NOMO-1 treated with DMSO at 0.1 percent for 48 hours (cell line): Measurements from ENCODE around the gene APMAP.
"Not testable (repeated sequence)": the region's sequence is repeated elsewhere in the genome, so short reads cannot be mapped to it uniquely, and the experiment has no call there.

Experiments used
- DNase-seq: peaks from one replicate; lab custom pipeline; 2025; ENCODE audit not compliant: unreplicated experiment; lab: John Stamatoyannopoulos, UW

The APMAP gene

DNA sequence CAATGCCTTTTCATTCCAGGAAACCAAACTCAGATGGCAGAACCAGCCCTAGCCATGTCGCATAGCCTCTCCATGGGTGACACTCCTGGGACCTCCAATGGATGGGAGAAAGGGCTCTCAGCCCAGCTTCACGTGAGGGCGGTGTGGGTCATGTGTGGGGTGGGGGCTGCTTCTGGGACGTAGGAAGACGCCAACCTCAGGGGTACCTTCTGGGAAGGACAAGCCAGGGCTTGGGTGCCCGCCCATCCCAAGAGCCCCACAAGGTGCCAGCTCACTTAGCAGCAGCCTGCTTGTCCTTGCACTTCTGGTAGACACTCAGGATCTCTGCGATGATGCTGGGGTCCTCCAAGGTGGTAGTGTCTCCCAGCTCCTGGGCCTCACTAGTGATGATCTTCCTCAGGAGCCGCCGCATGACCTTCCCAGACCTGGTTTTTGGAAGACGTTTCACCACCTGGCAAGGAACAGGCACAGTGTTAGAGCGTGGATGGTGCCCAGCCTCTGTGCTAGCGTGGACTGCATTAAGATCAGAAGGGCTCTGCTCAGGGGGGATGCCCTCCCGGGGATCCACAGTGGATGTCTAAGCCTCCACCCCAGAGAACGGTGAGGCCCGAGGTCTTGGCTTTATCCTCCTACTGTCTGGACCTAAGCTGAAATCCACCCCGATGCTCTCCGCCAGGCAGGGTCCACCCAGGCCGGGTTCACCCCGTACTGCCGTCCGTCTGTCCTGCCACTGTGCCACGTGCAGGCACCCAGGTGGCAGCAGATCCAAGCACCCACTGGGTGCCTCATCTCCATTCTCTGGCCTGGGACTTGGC, 15.1 kb upstream of the APMAP start:
- no peak for DNase-seq

DNA sequence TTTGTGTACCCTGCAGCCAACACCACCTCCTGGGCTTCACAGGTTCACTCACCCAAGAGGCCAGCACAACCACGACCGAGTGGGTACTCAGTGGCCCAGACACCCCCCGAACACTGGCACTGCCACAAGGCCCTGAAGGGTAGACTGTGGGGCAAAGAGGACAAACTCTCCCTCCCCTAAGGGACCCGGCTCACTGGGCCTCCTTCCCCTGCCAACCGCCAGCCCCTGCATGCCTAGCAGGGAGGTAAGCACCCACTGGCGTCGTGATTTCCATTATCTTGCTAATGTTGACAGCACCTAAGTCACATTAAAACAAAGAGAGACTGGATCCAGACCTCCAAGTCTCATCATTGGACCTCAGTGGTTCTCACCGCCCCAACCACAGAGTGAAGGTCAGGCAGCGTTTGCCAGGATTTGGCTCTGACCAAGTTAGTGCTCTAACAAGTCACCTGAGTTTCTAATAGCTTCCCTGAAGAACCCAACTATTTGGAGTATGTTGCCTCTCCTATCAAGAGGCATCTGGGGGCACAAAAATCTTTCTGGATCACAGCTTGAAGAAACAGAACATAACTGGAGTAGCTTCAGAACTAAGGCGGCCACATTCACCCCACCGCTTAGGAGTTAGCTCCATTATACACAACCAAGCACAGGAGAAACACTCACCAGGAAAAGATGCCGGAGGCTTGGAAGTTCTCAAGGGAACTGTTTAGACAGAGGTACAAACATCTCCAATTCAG, 14.0 kb upstream of the APMAP start:
- DNase-seq, result no peak

DNA sequence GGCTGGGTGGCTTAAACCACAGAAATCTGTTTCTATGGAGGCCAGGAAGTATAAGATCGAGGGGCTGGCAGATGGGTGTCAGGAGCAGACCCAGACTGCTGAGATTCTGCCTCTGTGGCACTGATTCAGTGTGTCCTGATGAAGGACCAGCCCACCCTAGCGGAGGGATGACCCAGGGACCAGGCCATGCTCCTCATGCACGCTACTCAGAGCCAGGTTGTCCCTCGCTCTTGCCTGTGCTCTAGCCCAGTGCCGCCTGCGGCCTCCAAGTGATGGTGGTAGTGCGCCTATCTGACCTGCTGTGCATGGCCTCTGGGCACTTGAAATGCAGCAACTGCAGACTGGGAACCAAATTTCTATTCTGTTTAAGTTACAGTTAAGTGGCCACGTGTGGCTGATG, 13.1 kb upstream of the APMAP start:
- DNase-seq, result no peak

DNA sequence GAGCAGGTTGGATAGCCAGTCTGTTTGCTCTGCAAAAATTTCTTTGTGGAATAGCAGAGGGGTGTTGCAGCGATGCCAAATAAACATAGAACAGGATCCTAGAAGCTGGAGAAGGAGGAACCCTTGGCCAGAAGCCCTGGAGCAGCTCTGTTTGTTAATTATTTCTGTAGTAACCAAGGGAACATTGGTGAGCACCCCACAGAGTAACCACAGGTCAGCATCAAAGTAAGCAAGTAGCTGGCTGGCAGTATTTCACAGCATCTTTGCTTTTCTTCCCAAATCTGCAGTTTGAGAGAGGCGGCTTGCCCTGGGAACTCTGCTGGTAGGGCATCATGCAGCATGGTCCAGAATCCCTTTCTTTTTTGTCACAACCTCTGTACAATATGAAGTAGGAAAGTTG, 12.7 kb upstream of the APMAP start:
- no peak for DNase-seq

DNA sequence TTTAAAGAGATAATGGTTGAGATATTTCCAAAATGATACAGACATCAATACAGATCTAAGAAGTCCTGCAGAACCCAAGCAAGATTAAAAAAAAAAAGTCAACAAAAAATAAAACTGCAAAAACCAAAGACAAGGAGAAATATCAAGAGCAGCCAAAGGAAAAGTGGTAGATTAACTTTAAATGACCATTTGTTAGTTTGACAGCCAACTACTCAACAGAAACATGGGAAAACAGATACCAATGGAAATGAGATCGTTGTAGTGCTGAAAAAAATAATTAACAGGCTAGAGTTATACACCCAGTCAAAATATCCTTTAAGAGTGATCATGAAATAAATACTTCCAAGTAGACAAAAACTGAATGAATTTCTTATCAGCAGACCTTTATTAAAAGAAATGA, 10.5 kb upstream of the APMAP start:
- DNase-seq, result no peak

DNA sequence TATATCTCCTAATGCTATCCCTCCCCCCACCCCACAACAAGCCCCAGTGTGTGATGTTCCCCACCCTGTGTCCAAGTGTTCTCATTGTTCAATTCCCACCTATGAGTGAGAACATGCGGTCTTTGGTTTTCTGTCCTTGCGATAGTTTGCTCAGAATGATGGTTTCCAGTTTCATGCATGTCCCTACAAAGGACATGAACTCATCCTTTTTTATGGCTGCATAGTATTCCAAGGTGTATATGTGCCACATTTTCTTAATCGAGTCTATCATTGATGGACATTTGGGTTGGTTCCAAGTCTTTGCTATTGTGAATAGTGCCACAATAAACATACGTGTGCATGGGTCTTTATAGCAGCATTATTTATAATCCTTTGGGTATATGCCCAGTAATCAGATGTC, 8.8 kb upstream of the APMAP start:
- DNase-seq, result not testable (repeated sequence)

DNA sequence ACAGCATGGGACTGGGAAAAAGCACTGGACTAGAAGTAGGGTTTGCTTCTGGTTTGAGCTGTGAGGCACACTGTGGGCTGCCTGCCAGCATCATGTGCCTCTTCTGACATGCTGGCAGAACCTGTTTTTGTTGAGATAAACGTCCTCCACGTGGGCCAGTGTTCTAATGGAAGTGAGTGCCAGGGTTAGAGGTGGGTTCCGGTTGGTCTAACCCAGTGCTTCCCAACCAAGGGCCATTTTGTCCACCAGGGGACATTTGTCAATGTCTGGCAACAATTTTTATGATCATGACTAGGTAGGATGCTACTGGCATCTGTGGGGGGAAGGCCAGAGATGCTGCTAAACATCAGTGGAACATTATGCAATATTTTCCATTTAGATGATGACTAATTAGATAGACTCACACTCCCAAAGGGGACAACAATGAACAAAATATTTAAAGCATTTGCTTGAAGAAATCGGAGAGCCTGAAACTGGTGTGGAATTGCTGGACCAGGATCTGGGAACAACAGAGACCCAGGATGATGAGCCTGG, 7.8 kb upstream of the APMAP start:
- DNase-seq, result no peak

DNA sequence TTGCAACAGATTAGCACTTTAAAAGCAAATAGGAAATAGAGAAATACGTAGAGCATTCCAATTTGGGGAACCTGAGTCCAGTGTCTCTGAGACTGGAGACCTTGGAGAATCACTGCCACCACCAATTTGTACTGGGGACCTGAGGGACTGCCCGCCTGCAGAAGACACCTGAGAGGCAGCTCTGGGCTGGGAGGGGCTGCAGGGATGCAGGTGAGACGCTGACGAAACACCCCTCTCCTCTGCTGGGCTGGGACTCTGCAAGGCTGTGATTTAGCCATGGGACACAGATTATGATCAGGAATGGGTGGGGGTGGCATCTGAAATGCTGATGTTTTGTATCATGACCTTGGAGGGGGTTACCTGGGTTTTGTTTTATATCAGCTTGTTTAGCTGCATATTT, 7.0 kb upstream of the APMAP start:
- no peak for DNase-seq

DNA sequence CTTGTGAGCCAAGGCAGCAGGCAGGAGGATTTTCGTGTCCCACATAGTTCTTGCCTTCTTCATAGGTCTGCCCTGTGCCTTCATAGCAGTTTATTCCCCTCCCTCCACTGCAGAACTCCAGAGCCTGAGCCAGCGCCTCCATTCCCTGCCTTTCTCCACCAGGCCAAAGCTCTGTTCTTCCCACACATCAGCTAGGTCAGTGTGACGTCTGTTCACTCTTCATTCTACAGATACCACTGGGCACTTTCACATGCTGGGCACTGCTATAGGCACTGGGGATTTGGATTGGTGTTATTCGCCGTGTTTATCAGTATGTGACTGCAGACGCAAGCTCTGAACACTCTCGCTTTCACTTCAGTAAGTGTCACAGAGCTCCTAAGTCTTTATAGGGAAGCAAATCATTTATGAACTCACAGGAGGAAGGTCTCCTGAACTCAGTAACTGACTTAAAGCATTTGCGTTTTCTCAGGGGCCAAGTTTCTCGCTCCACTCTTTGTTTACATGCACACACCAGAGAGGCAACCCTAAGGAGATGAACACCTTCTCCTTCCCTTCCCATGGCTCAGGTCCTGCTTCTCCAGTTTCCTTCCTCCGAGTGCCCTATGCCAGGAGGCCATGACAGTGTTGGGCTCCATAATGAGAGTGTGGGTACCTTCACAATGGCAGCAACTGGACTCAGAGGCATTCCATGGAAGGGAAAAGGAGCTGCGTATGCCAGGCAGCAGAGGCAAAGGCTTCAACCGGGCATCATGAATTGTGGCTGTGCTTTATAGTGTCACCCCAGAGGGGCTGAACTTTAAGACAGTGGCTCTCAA, 6.3 kb upstream of the APMAP start:
- DNase-seq, result peak; percentile 31

DNA sequence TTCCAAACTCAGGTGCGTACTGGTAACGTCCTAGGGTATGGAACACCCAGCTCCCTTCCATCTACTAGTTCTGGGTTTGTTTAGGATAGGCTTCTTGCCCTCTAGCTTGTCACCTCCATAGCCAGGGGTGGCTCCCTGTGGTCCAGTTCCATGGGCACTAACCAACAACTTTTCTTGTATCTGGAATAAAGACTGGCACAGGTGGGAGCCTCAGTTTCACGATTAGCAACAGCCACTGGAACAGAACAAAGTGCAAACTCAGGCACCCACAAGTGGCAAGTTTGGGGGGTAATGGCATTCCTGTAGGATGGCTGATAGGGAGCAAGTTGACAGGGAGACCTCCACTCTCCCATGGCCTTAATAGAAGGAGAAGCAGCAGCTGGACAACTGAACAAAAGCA, 5.6 kb upstream of the APMAP start:
- DNase-seq, result no peak

DNA sequence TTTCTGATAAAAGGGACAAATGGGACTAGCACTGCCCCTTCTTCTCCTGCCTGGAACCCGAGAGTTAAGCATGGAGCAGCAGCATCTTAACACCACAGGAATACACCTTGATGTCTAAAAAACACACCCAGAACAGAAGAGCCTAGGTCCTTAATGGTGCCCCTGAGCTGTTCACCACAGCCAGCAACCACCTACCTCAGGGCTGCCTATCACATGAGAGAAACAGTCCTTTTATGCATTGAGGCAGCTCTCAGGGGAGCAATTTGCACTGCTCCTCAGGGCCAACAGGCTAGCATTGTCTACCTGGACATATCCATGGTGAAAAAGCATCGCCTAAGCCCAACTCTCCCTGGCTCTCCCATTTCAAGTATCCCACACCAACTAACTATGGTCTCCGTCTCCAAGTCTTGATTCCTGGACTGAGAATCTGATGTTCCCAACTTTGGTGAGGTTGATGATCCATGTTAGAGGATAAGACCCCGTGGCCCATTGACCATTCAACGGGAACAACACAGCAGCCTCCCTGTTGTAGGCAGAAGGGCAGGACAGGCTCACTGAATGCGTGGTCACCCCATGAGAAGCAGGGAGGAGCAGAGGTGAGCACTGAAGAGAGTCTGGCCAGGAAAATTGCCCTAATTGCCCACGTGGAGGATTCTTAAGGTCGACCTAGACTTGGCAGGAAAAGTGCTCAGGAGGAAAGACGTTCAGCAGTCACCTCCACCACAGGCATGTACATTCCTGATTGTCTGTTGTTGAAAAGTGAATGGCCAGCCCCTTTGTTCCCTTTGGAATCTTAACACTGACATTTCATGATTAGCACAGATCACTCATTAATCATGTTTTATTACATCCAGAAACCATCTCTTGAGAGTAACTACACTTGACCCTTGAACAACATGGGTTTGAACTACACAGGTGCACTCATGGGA, 4.2 kb upstream of the APMAP start:
- DNase-seq, result no peak

DNA sequence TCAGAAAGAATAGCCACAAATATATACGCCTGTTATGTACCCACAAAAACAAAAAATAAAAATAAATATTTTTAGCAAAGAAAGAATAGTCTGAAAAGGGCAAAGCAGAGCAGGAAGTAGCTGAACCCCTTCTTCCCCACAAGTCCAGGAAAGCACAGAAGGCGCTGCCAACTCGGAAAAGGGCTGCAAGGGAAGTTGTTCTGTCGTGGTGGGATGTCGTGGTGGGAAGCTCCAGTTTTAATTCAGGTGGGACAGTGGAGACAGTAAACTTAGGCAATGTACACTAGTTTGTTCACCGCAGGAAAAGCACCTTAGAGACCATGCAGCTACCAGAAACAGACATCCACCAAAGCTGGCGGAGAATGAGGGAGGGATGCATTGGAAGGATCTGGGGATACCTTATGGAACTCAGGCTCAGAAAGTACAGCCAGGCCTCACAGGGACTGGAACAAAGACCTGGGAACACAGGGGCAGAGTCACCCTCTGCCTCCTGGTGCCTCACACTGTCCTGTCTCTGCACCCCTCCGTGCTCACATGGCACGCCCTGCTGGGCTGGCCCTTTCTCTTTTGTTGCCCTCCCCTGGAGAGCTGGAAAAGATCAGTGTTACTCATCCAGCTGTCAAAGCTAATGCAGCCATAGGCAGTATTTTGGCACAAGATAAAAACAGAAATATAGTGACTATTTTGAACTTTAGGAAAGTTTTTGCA, 3.3 kb upstream of the APMAP start:
- no peak for DNase-seq

DNA sequence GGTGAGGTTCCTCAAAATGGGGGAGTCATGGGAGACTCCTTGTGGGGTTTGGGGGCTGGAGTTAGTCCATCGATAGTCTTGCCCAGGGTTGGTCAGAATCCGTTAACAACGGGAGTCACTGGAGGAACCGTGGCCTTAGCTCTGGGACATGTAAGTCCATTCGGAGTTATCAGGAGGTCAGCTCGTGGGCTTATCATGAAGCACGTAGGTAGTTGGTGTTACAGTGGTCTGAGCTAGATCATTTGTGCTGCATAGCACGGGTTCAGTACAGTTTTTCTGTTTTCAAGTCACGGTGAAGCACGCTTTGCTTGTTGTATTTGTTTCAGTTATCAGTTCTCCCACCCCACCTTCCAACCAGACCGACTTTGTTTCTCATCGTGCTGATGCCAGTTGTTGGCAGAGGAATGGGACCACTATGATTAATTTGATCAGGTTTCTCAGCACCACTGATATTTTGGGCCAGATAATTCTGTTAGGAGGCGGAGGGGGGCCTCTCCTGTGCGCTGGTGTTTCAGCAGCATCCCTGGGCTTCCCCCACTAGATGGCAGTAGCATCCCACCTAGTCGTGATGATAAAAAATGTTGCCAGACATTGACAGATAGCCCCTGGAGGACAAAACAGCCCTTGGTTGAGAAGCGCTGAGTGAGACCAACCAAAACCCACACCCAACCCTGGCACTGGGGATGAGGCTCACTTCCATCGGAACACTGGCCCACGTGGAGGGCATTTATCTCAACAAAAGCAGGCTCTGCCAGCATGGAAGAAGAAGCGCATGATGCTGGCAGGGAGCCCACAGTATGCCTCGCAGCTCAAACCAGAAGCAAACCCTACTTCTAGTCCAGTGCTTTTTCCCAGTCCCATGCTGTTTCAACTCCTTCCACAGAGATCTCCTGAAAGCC, 2.2 kb upstream of the APMAP start:
- peak; percentile 55 for DNase-seq

DNA sequence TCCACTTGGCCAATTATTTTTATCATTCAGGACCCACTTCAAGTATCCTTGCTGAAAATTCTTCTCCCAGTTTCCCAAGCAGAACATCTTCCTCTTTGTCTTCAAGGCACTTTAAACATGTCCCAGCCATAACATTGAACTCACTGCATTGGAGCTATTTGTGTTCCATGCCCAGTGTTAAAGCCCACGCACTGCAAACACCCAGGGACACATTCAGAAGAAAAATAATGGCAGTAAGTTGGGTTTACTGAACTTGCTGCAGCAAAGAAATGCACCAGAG, 1.6 kb upstream of the APMAP start:
- DNase-seq, result no peak

DNA sequence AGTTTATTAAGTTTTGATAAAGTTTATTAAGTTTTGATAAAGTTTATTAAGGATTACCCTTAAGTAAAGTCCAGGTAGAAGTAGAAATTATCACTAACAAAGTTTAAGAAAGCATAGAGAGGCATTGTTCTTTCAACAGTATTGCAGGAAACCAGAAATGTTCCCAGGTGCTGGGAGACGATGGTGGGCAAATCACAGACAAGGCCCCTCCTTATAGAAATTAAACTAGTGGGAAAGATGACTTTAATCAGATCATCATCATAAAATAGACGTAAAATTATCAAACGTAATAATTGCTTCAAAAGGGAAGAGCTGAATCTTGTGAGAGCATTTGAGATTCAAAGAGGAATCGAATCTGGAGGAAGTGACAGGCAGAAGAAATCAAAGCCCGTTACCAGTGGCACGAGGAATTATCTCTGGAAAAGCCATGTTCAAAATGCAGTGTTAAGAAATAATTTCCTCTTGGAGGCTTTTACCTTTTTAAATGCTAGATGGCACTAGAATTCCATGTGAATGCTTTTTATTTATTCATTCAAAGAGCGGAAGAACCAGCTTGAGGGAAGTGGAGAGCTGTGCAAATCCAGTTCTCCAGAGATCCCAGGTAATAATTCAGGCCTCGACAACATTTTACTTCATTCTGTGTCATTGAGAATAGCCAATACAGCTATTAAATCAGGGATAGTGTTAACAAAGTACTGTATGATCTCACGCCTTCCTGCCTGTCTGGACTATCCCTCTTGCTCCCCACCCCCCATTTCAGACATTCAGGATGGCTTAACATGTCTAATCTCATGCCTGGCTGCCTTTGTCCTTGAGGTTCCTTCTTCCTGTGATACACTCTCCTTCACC, 1.0 kb upstream of the APMAP start:
- DNase-seq, result peak; percentile 26

DNA sequence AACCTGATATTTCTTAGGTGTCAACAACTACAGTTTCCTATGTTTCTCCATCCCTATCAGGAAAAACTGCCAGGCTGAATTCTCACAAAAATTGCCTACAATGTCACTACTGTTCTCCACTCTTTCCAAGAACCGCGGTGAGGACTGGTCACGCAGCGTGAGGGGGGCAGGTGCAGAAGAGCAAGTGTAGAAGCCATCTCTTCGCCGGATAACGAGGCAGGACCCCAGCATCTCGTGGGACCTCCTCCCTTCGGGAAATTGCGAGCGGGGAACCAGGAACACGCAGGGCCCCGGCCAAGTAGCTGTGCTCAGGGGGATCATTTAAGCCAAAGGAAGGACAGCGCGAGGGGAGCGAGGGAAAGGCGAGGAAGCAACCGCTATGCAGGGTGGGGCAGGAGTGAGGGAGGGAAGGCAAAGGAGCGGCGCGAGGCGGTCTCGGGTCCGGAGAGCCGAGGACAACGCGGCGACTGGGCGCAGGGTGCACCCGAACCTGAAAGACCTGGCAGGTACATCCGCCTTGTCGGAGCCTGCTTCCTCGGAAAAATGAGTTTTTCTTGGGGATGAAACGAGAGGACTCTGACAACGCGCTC, 559 bp downstream of the APMAP start:
- peak; percentile 17 for DNase-seq

DNA sequence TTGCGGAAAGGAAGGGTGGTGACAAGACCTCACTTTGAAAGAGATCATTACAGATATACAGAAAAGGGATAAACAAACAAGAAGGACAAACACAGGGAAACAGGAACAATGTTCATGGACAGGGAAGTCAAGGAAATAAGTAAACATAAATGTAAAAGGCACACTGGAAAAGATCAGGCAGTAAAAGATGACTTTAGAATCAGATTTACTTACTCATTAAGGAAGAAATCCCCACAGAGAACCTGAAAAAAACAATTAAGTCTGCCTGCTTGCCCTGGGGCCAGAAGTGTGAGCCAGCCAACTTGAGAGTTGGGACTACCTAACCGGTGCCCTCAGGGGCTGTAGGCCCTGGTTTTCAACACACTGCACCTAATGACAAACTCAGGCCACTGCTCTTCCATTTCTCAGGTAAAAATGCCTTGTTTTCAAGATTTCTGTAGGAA, 1.7 kb downstream of the APMAP start:
- DNase-seq, result no peak

DNA sequence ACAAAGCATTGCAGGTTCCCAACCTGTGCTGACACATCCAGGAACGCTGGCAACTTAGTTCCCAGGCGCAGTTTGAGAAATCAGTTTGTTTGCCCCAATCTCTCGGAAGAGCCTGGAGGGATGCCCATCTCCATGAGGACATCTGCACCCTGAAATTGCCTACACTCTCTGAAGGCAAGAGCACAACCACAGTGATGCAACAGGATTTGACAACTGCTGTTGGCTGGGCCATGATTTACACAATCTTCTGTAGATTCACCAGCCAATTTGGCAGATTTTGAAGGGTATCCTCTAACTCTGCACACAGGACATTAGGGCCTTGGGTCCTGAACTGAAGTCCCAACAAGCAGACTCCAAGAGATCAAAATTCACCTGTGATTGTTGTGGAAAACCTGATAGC, 3.4 kb downstream of the APMAP start:
- DNase-seq, result no peak
